Thyroid gland (tissue), 4 donors: Measurements from ENCODE around the gene DCAF8.

Experiments used
- CTCF ChIP-seq, 6 experiments: fragments of 200-600 bp in 3 of 6; fragments of 450-650 bp in 3 of 6; sonication (generic) in 3 of 6; IDR thresholded peaks; one replicate each; pipeline ENCODE4 v1.5.1; 2016 to 2019; ENCODE audit warnings: antibody characterized with exemption in 6 of 6, mild to moderate bottlenecking in 2 of 6, inconsistent platforms in 1 of 6, moderate library complexity in 1 of 6
- POLR2A ChIP-seq, 2 donors: fragments of 450-650 bp; IDR thresholded peaks; one replicate each; pipeline ENCODE4 v1.6.1; 2017; ENCODE audit warnings: antibody characterized with exemption in 2 of 2, mild to moderate bottlenecking in 2 of 2, moderate library complexity in 1 of 2

- TF ChIP-seq CTCF (IDR thresholded peaks at IDR 0.05) (no peak), POLR2A (IDR thresholded peaks at IDR 0.05) (no peak)
Observed at GRCh38 chr1:160260406-160261382, 1.7 kb downstream of the DCAF8 start.
